DND-41 (cell line): ENCODE results near the gene ZFP62.

ENCODE experiments used
- EZH2 ChIP-seq: IDR thresholded peaks from 3 replicates; pipeline ENCODE4 v1.6.1; 2012; ENCODE audit warnings: borderline replicate concordance, low read depth, mild to moderate bottlenecking, moderate library complexity, low read length, inconsistent platforms; ENCODE audit not compliant: severe bottlenecking
- TF ChIP-seq, protein P1 (sequence below): IDR thresholded peaks from 2 replicates; pipeline ENCODE4 v1.5.1; 2012; ENCODE audit warnings: borderline replicate concordance, low read length, moderate library complexity, mild to moderate bottlenecking; ENCODE audit not compliant: poor library complexity, severe bottlenecking; ENCODE audit errors: extremely low read depth

DNA sequence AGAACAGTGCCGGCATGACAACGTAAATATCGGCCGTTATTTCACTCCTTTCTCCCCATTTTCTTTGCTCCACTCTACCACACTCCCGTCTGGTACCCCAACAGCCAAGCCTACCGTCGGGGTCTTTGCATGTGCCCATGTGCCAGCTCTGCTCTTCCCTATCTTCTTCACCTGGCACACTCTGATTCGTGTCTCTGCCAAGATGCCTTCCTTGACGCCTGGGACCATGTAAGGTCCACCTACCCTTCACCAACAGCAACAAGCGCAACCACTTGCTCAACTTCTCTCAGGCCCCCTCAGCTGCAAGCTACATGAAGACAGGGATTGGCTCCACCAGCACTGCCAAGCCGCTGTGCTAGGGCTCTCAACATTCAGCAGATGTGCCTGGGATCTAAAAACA, 62.9 kb downstream of the ZFP62 start:
- TF ChIP-seq, protein P1, sequence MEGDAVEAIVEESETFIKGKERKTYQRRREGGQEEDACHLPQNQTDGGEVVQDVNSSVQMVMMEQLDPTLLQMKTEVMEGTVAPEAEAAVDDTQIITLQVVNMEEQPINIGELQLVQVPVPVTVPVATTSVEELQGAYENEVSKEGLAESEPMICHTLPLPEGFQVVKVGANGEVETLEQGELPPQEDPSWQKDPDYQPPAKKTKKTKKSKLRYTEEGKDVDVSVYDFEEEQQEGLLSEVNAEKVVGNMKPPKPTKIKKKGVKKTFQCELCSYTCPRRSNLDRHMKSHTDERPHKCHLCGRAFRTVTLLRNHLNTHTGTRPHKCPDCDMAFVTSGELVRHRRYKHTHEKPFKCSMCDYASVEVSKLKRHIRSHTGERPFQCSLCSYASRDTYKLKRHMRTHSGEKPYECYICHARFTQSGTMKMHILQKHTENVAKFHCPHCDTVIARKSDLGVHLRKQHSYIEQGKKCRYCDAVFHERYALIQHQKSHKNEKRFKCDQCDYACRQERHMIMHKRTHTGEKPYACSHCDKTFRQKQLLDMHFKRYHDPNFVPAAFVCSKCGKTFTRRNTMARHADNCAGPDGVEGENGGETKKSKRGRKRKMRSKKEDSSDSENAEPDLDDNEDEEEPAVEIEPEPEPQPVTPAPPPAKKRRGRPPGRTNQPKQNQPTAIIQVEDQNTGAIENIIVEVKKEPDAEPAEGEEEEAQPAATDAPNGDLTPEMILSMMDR = no peak
- no peak for TF ChIP-seq EZH2
